CD8-positive, alpha-beta memory T cell (primary cell): Measurements from ENCODE around the gene UBAP1. TPM values are rescaled to one million over a fixed set of nuclear protein-coding genes. Genes with fewer than 3 reads are reported as not detected.
"Not testable (repeated sequence)": the region's sequence is repeated elsewhere in the genome, so short reads cannot be mapped to it uniquely, and the experiment has no call there.

Experiments used
- CTCF ChIA-PET: fragments of 350-600 bp; sonication (Branson Sonifier 250); formaldehyde crosslinking; loops from one replicate; lab custom pipeline; 2021; ENCODE audit warnings: antibody characterized with exemption; lab: Charles Lee
- POLR2A ChIA-PET: fragments of 350-600 bp; sonication (Branson Sonifier 250); formaldehyde crosslinking; loops from one replicate; lab custom pipeline; 2021; ENCODE audit warnings: antibody characterized with exemption; lab: Charles Lee
- DNase-seq, 5 donors: peaks; one replicate each; pipeline versions ENCODE4 v3.0.0 to v3.0.0-alpha.2; 2020 to 2022; ENCODE audit warnings: mixed read lengths in 1 of 5
- H3K27ac ChIP-seq: one replicate; pipeline ENCODE4 v1.7.0; 2013; ENCODE audit warnings: low read depth, mild to moderate bottlenecking, low read length, moderate library complexity
- H3K27me3 ChIP-seq: 2 replicates; pipeline ENCODE4 v1.7.0; 2013; ENCODE audit warnings: low read length, mild to moderate bottlenecking; ENCODE audit not compliant: insufficient read depth, poor library complexity, severe bottlenecking
- H3K36me3 ChIP-seq: 2 replicates; pipeline ENCODE4 v1.7.0; 2013; ENCODE audit warnings: mild to moderate bottlenecking, low read length, moderate library complexity; ENCODE audit not compliant: insufficient read depth
- H3K4me1 ChIP-seq: 2 replicates; pipeline ENCODE4 v1.7.0; 2013; ENCODE audit warnings: mild to moderate bottlenecking, low read length, moderate library complexity; ENCODE audit not compliant: insufficient read depth
- H3K4me3 ChIP-seq: 2 replicates; pipeline ENCODE4 v1.7.0; 2013; ENCODE audit warnings: mild to moderate bottlenecking, low read length
- H3K9me3 ChIP-seq: 2 replicates; pipeline ENCODE4 v1.7.0; 2013; ENCODE audit warnings: mild to moderate bottlenecking, low read length
- H3K27ac Mint-ChIP-seq, 8 donors: one replicate each; pipeline ENCODE4 v1.8.0; 2020 to 2021; ENCODE audit warnings: mixed read lengths in 8 of 8, mild to moderate bottlenecking in 6 of 8, inconsistent platforms in 3 of 8, moderate library complexity in 3 of 8
- H3K27me3 Mint-ChIP-seq, 2 donors: one replicate each; pipeline ENCODE4 v1.8.0; 2020 to 2021; ENCODE audit warnings: mixed read lengths in 2 of 2, mild to moderate bottlenecking in 1 of 2, moderate library complexity in 1 of 2
- H3K36me3 Mint-ChIP-seq, 3 donors: one replicate each; pipeline ENCODE4 v1.8.0; 2020 to 2021; ENCODE audit warnings: mixed read lengths in 3 of 3, inconsistent platforms in 1 of 3, mild to moderate bottlenecking in 1 of 3
- H3K4me1 Mint-ChIP-seq, 3 donors: one replicate each; pipeline ENCODE4 v1.8.0; 2020 to 2021; ENCODE audit warnings: mixed read lengths in 3 of 3, inconsistent platforms in 1 of 3, mild to moderate bottlenecking in 1 of 3
- H3K4me3 Mint-ChIP-seq, 7 donors: one replicate each; pipeline ENCODE4 v1.8.0; 2020 to 2021; ENCODE audit warnings: mixed read lengths in 7 of 7, mild to moderate bottlenecking in 6 of 7, moderate library complexity in 4 of 7, inconsistent platforms in 2 of 7
- H3K9me3 Mint-ChIP-seq, 5 donors: one replicate each; pipeline ENCODE4 v1.8.0; 2020 to 2022; ENCODE audit warnings: mixed read lengths in 5 of 5, mild to moderate bottlenecking in 3 of 5, moderate library complexity in 2 of 5, inconsistent platforms in 1 of 5
- polyA plus RNA-seq: library from polyadenylated mRNA; unstranded; fragments of 300-500 nt; fragmentation: Illumina TruSeq; gene quantifications from one replicate; pipeline ENCODE4 v1.2.3, GENCODE V29; 2021
- total RNA-seq, 2 experiments: library from RNA; stranded (reverse); gene quantifications; one replicate each; pipeline ENCODE4 v1.2.3, GENCODE V29; 2021

Gene UBAP1
- total and polyA plus RNA-seq, 3 experiments from 2014 or later, result 39.0 to 50.2 (median 39.7) TPM

DNA sequence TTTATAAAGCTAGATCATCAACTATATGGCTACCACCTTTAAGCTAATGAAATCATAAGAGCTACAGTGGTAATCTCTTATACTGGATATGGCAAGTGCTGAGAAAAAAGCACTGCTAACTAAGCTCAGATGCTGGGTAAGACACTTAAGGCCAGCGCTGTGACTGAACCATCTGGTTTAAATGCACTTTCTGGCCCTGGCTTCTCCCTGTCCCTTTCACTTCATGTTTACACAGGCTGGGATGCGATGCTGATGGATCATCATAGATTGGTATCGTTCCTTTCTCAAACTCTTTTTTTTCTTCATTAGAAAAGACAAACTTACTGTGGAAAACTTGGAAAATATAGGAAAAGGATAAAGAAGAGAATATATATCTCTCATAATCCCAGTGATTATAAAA is 97.9 kb downstream of the UBAP1 start:
- H3K36me3 Mint-ChIP-seq, result no peaks in the 10 kb centered on the region
- H3K27me3 Mint-ChIP-seq, result no peaks in the 10 kb centered on the region
- H3K4me1 Mint-ChIP-seq, result peaks cover 0 to 4% (median 2%) of the 10 kb centered on the region in 3 donors
- Histone ChIP-seq H3K36me3 (no peaks in the 10 kb centered on the region), H3K4me1 (no peaks in the 10 kb centered on the region), H3K27ac (no peak overlapping the region), H3K9me3 (no peaks in the 10 kb centered on the region), H3K4me3 (no peak overlapping the region), H3K27me3 (no peaks in the 10 kb centered on the region)
- H3K9me3 Mint-ChIP-seq, result no peaks in the 10 kb centered on the region
- H3K27ac Mint-ChIP-seq, result no peak overlapping the region
- CTCF ChIA-PET, result interaction anchor here (1.6 kb wide), 1 partner anchor 24 kb away, joined by 4 read pairs; no protein-coding TSS in a partner anchor
- POLR2A ChIA-PET, result interaction anchor here (0.5 kb wide), 1 partner anchor 297 kb away, joined by 4 read pairs; no protein-coding TSS in a partner anchor
- no peak overlapping the region for H3K4me3 Mint-ChIP-seq
- DNase-seq, result no peak

DNA sequence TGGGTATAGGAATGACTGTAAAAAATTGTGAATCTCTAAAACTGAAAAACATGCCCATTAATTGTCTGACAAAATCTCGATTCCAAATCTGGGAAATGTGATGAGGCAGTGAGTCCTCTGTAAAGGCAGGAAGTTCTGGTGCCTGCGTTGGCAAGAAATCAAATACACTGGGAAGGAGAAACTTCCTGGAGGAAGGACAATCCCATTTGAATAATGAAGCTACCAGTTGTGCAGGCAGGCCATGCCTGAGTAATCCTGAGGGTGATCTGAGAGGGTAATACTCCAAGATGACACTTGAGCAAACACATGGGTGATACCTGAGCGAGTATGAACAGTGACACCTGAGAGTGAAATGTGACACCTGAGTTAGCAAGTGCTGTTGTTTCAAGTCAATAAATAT is 100.6 kb downstream of the UBAP1 start:
- H3K27me3 ChIP-seq, result no peaks in the 10 kb centered on the region
- no peaks in the 10 kb centered on the region for H3K36me3 Mint-ChIP-seq
- H3K9me3 ChIP-seq, result no peaks in the 10 kb centered on the region
- H3K27ac ChIP-seq, result no peak overlapping the region
- no peaks in the 10 kb centered on the region for H3K36me3 ChIP-seq
- H3K4me3 ChIP-seq, result no peak overlapping the region
- no peak for DNase-seq
- no peak overlapping the region for H3K4me3 Mint-ChIP-seq
- peaks cover 0 to 4% (median 2%) of the 10 kb centered on the region in 3 donors for H3K4me1 Mint-ChIP-seq
- peak overlapping the region in 1 of 8 donors; percentile 3 for H3K27ac Mint-ChIP-seq
- H3K27me3 Mint-ChIP-seq, result no peaks in the 10 kb centered on the region
- no peaks in the 10 kb centered on the region for H3K9me3 Mint-ChIP-seq
- CTCF ChIA-PET, result no interaction called here
- POLR2A ChIA-PET, result no interaction called here
- H3K4me1 ChIP-seq, result no peaks in the 10 kb centered on the region

DNA sequence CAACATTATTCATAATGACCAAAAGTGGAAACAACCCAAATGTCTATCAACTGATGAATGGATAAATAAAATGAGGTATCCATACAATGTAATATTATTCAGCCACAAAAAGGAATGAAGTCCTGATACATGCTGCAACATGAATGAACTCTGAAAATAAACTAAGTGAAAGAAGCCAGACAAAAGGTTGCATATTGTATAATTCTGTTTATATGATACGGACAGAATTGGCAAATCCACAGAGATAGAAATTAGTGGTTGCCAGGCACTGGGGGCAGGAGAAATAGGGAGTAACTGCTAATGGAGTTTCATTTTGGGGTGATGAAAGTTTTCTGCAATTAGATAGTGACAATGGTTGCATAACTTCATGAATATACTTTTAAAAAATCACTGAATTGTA is 103.3 kb downstream of the UBAP1 start:
- no peak overlapping the region for H3K27ac ChIP-seq
- DNase-seq, result no peak
- H3K27ac Mint-ChIP-seq, result no peak overlapping the region
- no peaks in the 10 kb centered on the region for H3K9me3 ChIP-seq
- H3K36me3 ChIP-seq, result no peaks in the 10 kb centered on the region
- H3K27me3 Mint-ChIP-seq, result no peaks in the 10 kb centered on the region
- ChIA-PET POLR2A (no interaction called here), CTCF (no interaction called here)
- H3K4me1 ChIP-seq, result no peaks in the 10 kb centered on the region
- no peaks in the 10 kb centered on the region for H3K9me3 Mint-ChIP-seq
- H3K27me3 ChIP-seq, result no peaks in the 10 kb centered on the region
- no peak overlapping the region for H3K4me3 ChIP-seq
- H3K4me1 Mint-ChIP-seq, result peaks cover 0 to 4% (median 2%) of the 10 kb centered on the region in 3 donors
- H3K4me3 Mint-ChIP-seq, result no peak overlapping the region
- H3K36me3 Mint-ChIP-seq, result no peaks in the 10 kb centered on the region

DNA sequence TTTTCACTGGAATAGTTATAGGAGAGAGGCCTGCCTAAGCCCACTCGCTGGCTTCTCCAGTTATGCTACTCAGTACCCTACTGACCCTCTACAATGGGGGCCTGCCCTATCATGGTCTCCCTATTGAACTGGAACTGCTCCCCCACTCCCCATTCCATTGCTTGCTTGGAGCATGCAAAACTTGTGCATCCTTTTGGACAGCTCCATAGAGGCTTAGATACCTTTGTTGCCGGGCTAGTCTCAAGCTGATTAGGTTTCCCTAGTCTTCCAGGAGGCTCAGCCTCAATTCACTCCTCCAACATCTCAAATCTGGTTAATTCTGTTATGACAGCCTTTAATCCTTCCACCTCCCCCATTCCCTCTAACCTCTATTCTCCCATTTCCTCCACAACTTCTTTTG is 110.3 kb downstream of the UBAP1 start:
- POLR2A ChIA-PET, result no interaction called here
- no peak overlapping the region for H3K4me3 ChIP-seq
- Mint-ChIP-seq H3K9me3 (no peaks in the 10 kb centered on the region), H3K4me1 (no peaks in the 10 kb centered on the region), H3K27me3 (no peaks in the 10 kb centered on the region), H3K36me3 (no peaks in the 10 kb centered on the region), H3K4me3 (no peak overlapping the region), H3K27ac (peak overlapping the region in 3 of 8 donors; percentile 8 to 72 (median 38))
- no peaks in the 10 kb centered on the region for H3K27me3 ChIP-seq
- no peaks in the 10 kb centered on the region for H3K9me3 ChIP-seq
- no peak for DNase-seq
- no peak overlapping the region for H3K27ac ChIP-seq
- no peaks in the 10 kb centered on the region for H3K4me1 ChIP-seq
- no peaks in the 10 kb centered on the region for H3K36me3 ChIP-seq
- CTCF ChIA-PET, result no interaction called here

DNA sequence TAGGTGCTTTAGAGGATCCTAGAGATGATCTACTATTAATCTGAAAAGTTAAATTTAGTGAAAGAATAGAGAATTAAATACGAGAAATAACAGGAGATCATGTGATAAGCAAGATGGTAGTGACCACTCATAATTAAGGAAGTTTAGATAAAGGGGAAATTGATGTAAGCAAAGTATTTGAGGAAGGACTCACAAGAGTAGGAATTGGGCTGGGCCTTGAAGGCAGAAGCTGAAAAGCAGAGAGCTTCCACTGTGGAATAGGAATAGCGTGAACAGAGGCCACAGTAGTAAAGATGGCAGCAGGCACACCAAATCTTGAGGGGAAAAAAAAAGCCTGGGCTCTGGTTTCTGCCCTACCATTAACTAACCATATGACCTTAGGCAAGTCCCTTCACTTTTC is 112.2 kb downstream of the UBAP1 start:
- Mint-ChIP-seq H3K4me3 (no peak overlapping the region), H3K4me1 (no peaks in the 10 kb centered on the region), H3K27ac (no peak overlapping the region), H3K27me3 (no peaks in the 10 kb centered on the region), H3K9me3 (no peaks in the 10 kb centered on the region), H3K36me3 (no peaks in the 10 kb centered on the region)
- H3K36me3 ChIP-seq, result no peaks in the 10 kb centered on the region
- no peak for DNase-seq
- no peaks in the 10 kb centered on the region for H3K27me3 ChIP-seq
- ChIA-PET CTCF (interaction anchor here (0.6 kb wide), 1 partner anchor 31 kb away, joined by 3 read pairs; no protein-coding TSS in a partner anchor), POLR2A (interaction anchor here (0.7 kb wide), 1 partner anchor 117 kb away, joined by 5 read pairs; no protein-coding TSS in a partner anchor)
- no peak overlapping the region for H3K27ac ChIP-seq
- no peaks in the 10 kb centered on the region for H3K4me1 ChIP-seq
- no peaks in the 10 kb centered on the region for H3K9me3 ChIP-seq
- H3K4me3 ChIP-seq, result no peak overlapping the region

DNA sequence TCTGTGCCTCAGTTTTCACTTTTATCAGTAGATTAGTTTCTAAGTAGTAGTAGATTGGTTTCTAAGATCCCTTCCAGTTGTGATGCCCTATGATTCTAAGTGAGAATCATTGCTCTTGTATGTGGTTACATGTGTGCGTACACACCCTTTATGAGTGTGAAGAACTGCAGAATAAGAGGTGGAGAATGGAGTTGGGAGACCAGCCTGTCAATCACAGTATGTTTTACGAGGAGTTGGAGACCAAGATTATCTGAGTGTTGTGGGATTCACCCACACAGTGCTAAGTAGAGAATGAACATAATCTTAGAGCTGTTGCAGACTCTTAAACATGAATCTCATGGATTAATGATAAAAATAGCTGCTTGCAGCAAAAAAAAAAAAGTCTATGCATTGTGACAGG is 112.6 kb downstream of the UBAP1 start:
- no peaks in the 10 kb centered on the region for H3K27me3 ChIP-seq
- CTCF ChIA-PET, result interaction anchor here (0.6 kb wide), 1 partner anchor 30 kb away, joined by 3 read pairs; no protein-coding TSS in a partner anchor
- no peaks in the 10 kb centered on the region for H3K4me1 ChIP-seq
- no peaks in the 10 kb centered on the region for H3K36me3 ChIP-seq
- H3K9me3 ChIP-seq, result no peaks in the 10 kb centered on the region
- no peak for DNase-seq
- Mint-ChIP-seq H3K4me1 (no peaks in the 10 kb centered on the region), H3K9me3 (no peaks in the 10 kb centered on the region), H3K36me3 (no peaks in the 10 kb centered on the region), H3K27me3 (no peaks in the 10 kb centered on the region), H3K4me3 (no peak overlapping the region), H3K27ac (no peak overlapping the region)
- H3K27ac ChIP-seq, result no peak overlapping the region
- no peak overlapping the region for H3K4me3 ChIP-seq
- POLR2A ChIA-PET, result no interaction called here

DNA sequence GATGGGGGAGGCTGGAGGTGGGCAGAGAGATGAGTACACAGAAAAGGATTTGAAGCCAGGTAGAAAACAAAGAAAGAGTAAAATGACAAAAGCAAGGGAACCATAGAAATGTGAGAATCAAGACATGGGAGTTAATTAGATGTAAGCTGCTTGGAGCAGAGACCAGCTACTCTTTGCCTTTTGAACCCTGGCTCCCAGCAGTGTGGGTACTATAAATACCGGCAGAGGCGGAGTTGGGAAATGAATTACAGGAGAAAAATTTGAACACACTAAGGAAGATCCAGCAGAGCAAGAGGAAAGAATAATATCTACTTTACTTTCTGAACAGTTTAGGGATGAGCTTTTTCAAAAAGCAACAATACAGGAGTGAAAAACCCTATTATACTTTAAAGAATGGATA is 113.7 kb downstream of the UBAP1 start:
- no peak for DNase-seq
- no peaks in the 10 kb centered on the region for H3K9me3 Mint-ChIP-seq
- no peak overlapping the region for H3K4me3 Mint-ChIP-seq
- H3K27ac Mint-ChIP-seq, result no peak overlapping the region
- H3K4me1 Mint-ChIP-seq, result no peaks in the 10 kb centered on the region
- no peaks in the 10 kb centered on the region for H3K27me3 Mint-ChIP-seq
- Histone ChIP-seq H3K27me3 (no peaks in the 10 kb centered on the region), H3K4me1 (no peaks in the 10 kb centered on the region), H3K9me3 (no peaks in the 10 kb centered on the region), H3K4me3 (no peak overlapping the region), H3K27ac (no peak overlapping the region), H3K36me3 (no peaks in the 10 kb centered on the region)
- POLR2A ChIA-PET, result no interaction called here
- no peaks in the 10 kb centered on the region for H3K36me3 Mint-ChIP-seq
- CTCF ChIA-PET, result no interaction called here

DNA sequence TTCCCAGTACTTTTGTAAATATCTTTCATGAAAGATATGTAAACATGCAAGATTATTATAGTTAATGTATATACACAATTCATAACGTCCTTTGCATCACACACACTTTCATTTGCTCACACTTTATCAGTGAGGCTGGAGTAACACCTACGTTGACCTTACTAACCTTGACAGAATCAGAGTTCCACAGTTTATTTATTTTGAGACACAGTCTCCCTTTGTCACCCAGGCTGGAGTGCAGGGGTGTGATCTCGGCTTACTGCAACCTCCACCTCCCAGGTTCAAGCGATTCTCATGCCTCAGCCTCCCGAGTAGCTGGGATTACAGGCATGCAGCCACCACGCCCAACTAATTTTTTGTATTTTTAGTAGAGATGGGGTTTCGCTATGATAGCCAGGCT is 122.2 kb downstream of the UBAP1 start:
- peak overlapping the region in 1 of 8 donors; percentile 47 for H3K27ac Mint-ChIP-seq
- H3K4me1 ChIP-seq, DNase-seq, H3K27ac ChIP-seq, H3K27me3 ChIP-seq, H3K4me3 ChIP-seq, H3K9me3 ChIP-seq, POLR2A ChIA-PET, H3K9me3 Mint-ChIP-seq, H3K27me3 Mint-ChIP-seq, H3K4me1 Mint-ChIP-seq, H3K36me3 Mint-ChIP-seq, H3K4me3 Mint-ChIP-seq, H3K36me3 ChIP-seq: not testable (repeated sequence)
- CTCF ChIA-PET, result interaction anchor here (0.6 kb wide), 1 partner anchor 201 kb away, joined by 3 read pairs; no protein-coding TSS in a partner anchor
